ENCODE results near the gene PTX3. TPM values are rescaled to one million over a fixed set of nuclear protein-coding genes. Genes with fewer than 3 reads are reported as not detected.
A peak's percentile ranks its signal among the peaks of the same experiment; 100 is the strongest.

Gene PTX3
- polyA plus RNA-seq (2012; ENCODE audit: insufficient read depth, insufficient read length, low read depth): not detected

- no peak for TF ChIP-seq CTCF (IDR thresholded peaks at IDR 0.05; ENCODE audit: low read depth, low read length)
- DNase-seq: no peak
- no peaks in the 10 kb centered on the region for H3K4me1 ChIP-seq
- H3K4me3 ChIP-seq (ENCODE audit: low read depth, low read length): peak within 1 kb of the TSS; percentile 39
- no peaks in the 10 kb centered on the region for H3K9me3 ChIP-seq
- H3K27me3 ChIP-seq: peaks cover 51% of the 10 kb centered on the region
- no peaks in the 10 kb centered on the region for H3K36me3 ChIP-seq
Measured at GRCh38 chr3:157436583-157437291, at the start of gene PTX3. PTX3 (plus strand) TSS chr3:157436850; CDS start chr3:157436934, 84 bp downstream.

GRCh38 chr3:157387708-157388435 is 48.8 kb upstream of the PTX3 start:
- no peaks in the 10 kb centered on the region for H3K27me3 ChIP-seq
- no peak for DNase-seq
- H3K36me3 ChIP-seq: no peaks in the 10 kb centered on the region
- H3K9me3 ChIP-seq: no peaks in the 10 kb centered on the region
- TF ChIP-seq CTCF (IDR thresholded peaks at IDR 0.05; ENCODE audit: low read depth, low read length): no peak
- H3K4me3 ChIP-seq (ENCODE audit: low read depth, low read length): no peak overlapping the region
- no peaks in the 10 kb centered on the region for H3K4me1 ChIP-seq

- DNase-seq: no peak
- Histone ChIP-seq H3K9me3 (no peaks in the 10 kb centered on the region), H3K4me1 (no peaks in the 10 kb centered on the region), H3K36me3 (no peaks in the 10 kb centered on the region), H3K27me3 (no peaks in the 10 kb centered on the region), H3K4me3 (ENCODE audit: low read depth, low read length) (no peak overlapping the region)
- no peak for TF ChIP-seq CTCF (IDR thresholded peaks at IDR 0.05; ENCODE audit: low read depth, low read length)
Measured at GRCh38 chr3:157388976-157389375, 47.7 kb upstream of the PTX3 start.

- Histone ChIP-seq H3K36me3 (no peaks in the 10 kb centered on the region), H3K27me3 (no peaks in the 10 kb centered on the region), H3K4me3 (ENCODE audit: low read depth, low read length) (no peak overlapping the region), H3K9me3 (no peaks in the 10 kb centered on the region), H3K4me1 (no peaks in the 10 kb centered on the region)
- DNase-seq: no peak
- TF ChIP-seq CTCF (IDR thresholded peaks at IDR 0.05; ENCODE audit: low read depth, low read length): no peak
Measured at GRCh38 chr3:157390713-157391515, 45.7 kb upstream of the PTX3 start.

GRCh38 chr3:157392104-157392503 is 44.5 kb upstream of the PTX3 start:
- H3K4me1 ChIP-seq: no peaks in the 10 kb centered on the region
- no peak for TF ChIP-seq CTCF (IDR thresholded peaks at IDR 0.05; ENCODE audit: low read depth, low read length)
- H3K27me3 ChIP-seq: no peaks in the 10 kb centered on the region
- no peaks in the 10 kb centered on the region for H3K36me3 ChIP-seq
- no peak overlapping the region for H3K4me3 ChIP-seq (ENCODE audit: low read depth, low read length)
- DNase-seq: no peak
- H3K9me3 ChIP-seq: no peaks in the 10 kb centered on the region

All from BE2C (cell line).